GM19025 (cell line): Measurements from ENCODE around the gene MFSD2A.
"Not testable (repeated sequence)": the region's sequence is repeated elsewhere in the genome, so short reads cannot be mapped to it uniquely, and the experiment has no call there.

Source experiments
- ATAC-seq: cut with Tn5 transposase; IDR thresholded peaks from one replicate; pipeline ENCODE4 v1.9.1; 2021; ENCODE audit warnings: mild to moderate bottlenecking, low read depth, moderate library complexity; ENCODE audit not compliant: unreplicated experiment

The MFSD2A gene

GRCh38 chr1:39996396-39997004, 41.6 kb downstream of the MFSD2A start:
- no peak for ATAC-seq

GRCh38 chr1:40001456-40001855, 46.5 kb downstream of the MFSD2A start:
- no peak for ATAC-seq

GRCh38 chr1:40003156-40004093, 48.5 kb downstream of the MFSD2A start:
- ATAC-seq: no peak

- no peak for ATAC-seq
Measured at GRCh38 chr1:40004857-40005256, 49.9 kb downstream of the MFSD2A start.

- ATAC-seq: not testable (repeated sequence)
Measured at GRCh38 chr1:40007481-40008034, 52.6 kb downstream of the MFSD2A start.

GRCh38 chr1:40011198-40011597, 56.3 kb downstream of the MFSD2A start:
- no peak for ATAC-seq

- ATAC-seq: no peak
Measured at GRCh38 chr1:40014253-40014706, 59.3 kb downstream of the MFSD2A start.

- no peak for ATAC-seq
Measured at GRCh38 chr1:40014812-40015594, 60.1 kb downstream of the MFSD2A start.

- no peak for ATAC-seq
Measured at GRCh38 chr1:40017951-40018575, 63.1 kb downstream of the MFSD2A start.
